Stimulated activated CD4-positive, alpha-beta T cell treated with anti-CD3 and anti-CD28 coated beads, Interleukin-1b, Interleukin-23, amount 100 ng/mL, for 4 hours (primary cell): Measurements from ENCODE around the gene UNK.
"Not testable (repeated sequence)": the region's sequence is repeated elsewhere in the genome, so short reads cannot be mapped to it uniquely, and the experiment has no call there.

Experiments used
- DNase-seq, 2 donors: peaks; one replicate each; pipeline ENCODE4 v3.0.0-alpha.2; 2020; ENCODE audit warnings: low read depth in 2 of 2

Gene UNK

DNA sequence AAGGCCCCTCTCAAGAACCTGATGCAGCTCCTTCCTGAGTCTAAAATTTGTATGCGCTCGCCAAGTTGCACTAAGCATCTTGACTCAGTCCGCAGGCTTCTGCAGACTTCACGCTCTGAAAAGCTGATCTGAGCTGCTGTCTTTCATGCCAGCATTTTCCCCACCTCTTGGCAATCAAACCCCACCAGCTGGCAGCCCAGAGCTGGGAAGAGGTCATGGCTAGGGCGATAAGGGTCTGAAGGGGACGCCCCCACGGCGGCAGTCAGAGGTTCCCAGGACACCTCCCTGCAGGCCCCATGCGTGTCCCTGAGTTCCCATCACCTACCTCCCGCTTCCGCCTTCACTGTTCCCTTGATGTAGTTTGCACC, 64.7 kb downstream of the UNK start:
- no peak for DNase-seq

DNA sequence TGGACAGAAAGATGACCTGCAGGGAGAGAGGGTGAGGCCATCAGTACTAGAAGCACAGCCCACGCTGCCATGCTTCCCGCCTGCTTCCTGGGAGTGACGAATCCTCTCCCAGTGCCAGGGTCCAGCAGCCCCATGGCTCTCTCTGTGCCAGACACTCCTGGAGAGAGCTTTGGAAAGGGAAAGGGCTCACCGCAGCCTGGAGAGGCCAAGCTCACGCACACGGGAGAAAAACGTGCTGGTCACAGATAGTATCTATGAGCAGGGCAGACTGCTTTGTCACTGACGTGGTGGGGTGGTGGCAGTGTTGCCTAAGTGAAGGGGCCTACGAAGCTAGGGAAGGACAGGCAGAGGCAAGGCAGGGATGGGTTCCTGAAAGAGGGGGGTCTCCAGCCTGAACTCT, 65.1 kb downstream of the UNK start:
- DNase-seq = no peak

GRCh38 chr17:75850928-75851692, 66.5 kb downstream of the UNK start:
- no peak for DNase-seq

DNA sequence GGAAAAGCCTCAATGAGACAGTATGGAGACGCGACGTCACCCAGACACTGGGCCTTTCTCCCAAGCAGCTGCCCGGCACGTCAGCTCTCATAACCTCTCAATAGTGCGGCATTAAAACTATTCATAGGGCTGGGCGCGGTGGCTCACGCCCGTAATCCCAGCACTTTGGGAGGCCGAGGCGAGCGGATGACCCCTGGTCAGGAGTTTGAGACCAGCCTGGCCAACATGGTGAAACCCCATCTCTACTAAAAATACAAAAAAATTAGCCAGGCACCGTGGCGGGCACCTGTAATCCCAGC, 67.0 kb downstream of the UNK start:
- not testable (repeated sequence) for DNase-seq

GRCh38 chr17:75853433-75853832, 68.8 kb downstream of the UNK start:
- DNase-seq = no peak

DNA sequence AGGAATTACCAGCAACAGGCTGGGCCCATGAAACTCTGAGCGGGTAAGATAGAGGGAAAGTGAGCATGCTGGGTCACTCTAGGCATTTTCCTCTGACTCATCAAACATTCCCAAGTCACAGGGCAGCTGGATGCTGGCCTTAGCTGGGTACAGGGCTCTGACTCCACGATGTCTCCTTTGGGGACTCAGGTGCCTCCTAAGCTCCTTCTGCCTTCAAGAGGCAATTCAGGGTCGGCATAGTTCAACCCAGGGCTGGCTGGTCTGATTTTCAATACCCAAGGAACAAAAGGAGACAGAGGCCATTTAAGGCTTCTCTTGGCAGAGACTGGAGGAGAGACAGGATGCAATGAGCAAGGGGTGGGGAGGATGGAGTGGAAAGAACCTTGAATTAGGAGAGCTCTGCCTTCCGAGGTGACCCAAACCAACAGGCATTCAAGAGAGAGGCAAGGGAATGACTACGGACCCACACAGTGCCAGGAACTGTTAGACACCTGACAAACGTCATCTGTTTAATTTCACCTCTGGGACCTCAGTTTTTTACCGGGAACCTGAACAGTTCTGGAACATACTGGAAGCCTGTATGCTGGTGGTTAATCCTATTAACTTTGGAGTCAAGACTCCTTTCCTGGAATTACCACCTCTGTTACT, 69.6 kb downstream of the UNK start:
- no peak for DNase-seq

- no peak for DNase-seq
Observed at GRCh38 chr17:75854881-75855309, 70.3 kb downstream of the UNK start.

GRCh38 chr17:75855310-75856061, 70.9 kb downstream of the UNK start, which contains the start of gene WBP2:
Gene WBP2, minus strand, starts transcription at chr17:75855335. Its CDS starts 38 bp downstream, at chr17:75855297.
- peak; percentile 93 to 96 for DNase-seq

- DNase-seq = no peak
Observed at GRCh38 chr17:75856062-75856756, 71.6 kb downstream of the UNK start.

- DNase-seq = not testable (repeated sequence)
Observed at GRCh38 chr17:75859358-75859757, 74.8 kb downstream of the UNK start.

DNA sequence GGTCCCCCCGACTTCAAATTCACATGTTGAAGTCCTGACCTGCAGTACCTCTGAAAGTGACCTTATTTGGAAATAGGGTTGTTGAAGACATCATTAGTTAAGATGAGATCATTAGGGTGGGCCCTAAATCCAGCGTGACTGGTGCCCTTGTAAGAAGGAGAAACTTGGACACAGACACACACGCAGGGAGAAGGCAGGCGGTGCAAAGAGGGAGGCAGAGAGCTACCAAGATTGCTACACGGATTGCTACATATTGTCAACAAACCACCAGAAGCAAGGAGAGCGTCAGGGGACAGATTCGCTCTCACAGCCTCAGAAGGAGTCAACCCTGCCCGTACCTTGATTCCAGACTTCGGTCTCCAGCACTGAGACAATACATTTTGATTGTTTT, 77.3 kb downstream of the UNK start:
- no peak for DNase-seq

DNA sequence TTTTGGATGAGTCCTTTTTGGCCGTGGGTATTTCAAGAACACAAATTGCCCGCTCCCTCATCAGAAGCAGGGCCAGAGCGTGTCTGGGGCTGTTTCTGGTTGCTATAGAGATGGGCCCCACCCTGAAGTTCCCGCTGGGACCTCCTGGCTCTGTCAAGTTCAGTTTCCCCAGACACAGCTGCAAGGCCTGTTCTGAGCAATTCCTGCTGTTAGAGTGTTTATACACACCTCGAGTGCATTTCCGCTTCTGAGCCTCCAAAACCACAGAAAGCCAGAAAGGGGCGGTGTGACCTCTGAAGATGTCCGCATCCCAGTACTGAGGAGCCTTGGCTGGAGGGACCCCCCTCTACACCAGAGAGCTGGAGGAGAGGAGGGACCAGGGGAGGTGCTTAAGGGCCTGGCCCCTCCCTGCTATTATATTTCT, 79.9 kb downstream of the UNK start:
- no peak for DNase-seq

DNA sequence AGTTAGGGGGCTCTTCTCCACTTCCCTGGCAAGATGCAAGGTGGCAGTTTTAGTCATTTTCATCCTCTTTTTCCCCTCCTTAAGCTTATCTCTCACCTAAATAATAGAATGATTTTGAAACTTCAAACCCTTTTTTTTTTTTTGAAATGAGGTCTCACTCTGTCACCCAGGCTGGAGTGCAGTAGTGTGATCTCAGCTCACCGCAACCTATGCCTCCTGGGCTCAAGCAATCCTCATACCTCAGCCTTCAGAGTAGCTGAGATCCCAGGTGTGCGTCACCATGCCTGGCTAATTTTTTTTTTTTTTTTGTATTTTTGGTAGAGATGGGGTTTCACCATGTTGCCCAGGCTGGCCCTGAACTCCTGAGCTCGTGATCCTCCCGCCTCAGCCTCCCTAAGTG, 80.3 kb downstream of the UNK start:
- not testable (repeated sequence) for DNase-seq

GRCh38 chr17:75865404-75866188, 81.0 kb downstream of the UNK start:
- not testable (repeated sequence) for DNase-seq

- DNase-seq = not testable (repeated sequence)
Observed at GRCh38 chr17:75868730-75869281, 84.2 kb downstream of the UNK start.

GRCh38 chr17:75869282-75870141, 84.9 kb downstream of the UNK start:
- no peak for DNase-seq

DNA sequence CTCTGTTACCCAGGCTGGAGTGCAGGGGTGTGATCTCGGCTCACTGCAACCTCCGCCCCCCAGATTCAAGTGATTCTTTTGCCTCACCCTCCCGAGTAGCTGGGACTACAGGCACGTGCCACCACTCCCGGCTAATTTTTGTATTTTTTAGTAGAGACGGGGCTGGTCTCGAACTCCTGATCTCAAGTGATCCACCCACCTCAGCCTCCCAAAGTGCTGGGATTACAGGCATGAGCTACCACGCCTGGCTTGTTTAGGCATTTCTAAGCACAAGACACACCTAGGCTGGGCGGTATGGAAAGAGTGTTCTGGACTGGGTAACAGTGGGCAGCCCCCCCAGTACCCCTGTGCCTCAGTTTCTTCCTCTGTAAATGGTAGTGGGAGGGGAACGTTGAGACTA, 85.6 kb downstream of the UNK start:
- DNase-seq = not testable (repeated sequence)

GRCh38 chr17:75872434-75873351, 88.1 kb downstream of the UNK start:
- DNase-seq = no peak
